ENCODE measurements around the gene PATJ.
"Not testable (repeated sequence)": the region's sequence is repeated elsewhere in the genome, so short reads cannot be mapped to it uniquely, and the experiment has no call there.

Gene PATJ

GRCh38 chr1:62178372-62178771, 436.1 kb downstream of the PATJ start:
- TF ChIP-seq, protein P1, sequence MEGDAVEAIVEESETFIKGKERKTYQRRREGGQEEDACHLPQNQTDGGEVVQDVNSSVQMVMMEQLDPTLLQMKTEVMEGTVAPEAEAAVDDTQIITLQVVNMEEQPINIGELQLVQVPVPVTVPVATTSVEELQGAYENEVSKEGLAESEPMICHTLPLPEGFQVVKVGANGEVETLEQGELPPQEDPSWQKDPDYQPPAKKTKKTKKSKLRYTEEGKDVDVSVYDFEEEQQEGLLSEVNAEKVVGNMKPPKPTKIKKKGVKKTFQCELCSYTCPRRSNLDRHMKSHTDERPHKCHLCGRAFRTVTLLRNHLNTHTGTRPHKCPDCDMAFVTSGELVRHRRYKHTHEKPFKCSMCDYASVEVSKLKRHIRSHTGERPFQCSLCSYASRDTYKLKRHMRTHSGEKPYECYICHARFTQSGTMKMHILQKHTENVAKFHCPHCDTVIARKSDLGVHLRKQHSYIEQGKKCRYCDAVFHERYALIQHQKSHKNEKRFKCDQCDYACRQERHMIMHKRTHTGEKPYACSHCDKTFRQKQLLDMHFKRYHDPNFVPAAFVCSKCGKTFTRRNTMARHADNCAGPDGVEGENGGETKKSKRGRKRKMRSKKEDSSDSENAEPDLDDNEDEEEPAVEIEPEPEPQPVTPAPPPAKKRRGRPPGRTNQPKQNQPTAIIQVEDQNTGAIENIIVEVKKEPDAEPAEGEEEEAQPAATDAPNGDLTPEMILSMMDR (IDR thresholded peaks at IDR 0.05; ENCODE audit: low read depth, low read length), result no peak
- DNase-seq (ENCODE audit: extremely low read depth, low read depth), result no peak

- DNase-seq (ENCODE audit: extremely low read depth, low read depth), result not testable (repeated sequence)
Measured at GRCh38 chr1:62180054-62180453, 437.8 kb downstream of the PATJ start.

DNA sequence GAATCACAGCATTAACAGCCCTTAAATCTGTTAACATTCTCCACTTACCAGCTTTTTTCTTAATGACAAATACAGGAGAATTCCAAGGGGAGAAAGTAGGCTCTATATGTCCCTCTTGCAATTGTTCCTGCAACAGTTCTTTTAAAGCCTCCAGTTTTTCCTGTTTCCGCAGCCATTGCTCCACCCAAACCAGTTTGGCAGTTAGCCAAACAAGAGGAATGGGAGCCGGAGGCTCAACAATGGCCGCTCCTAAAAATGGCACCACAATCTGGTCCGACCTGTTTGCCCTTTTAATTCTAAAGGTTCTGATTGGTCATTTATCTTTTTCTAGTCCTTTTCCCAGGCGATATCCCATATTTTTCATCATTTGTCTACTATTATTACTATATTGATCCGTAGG, 438.4 kb downstream of the PATJ start:
- TF ChIP-seq, protein P1 (IDR thresholded peaks at IDR 0.05; ENCODE audit: low read depth, low read length), result no peak
- DNase-seq (ENCODE audit: extremely low read depth, low read depth), result no peak

DNA sequence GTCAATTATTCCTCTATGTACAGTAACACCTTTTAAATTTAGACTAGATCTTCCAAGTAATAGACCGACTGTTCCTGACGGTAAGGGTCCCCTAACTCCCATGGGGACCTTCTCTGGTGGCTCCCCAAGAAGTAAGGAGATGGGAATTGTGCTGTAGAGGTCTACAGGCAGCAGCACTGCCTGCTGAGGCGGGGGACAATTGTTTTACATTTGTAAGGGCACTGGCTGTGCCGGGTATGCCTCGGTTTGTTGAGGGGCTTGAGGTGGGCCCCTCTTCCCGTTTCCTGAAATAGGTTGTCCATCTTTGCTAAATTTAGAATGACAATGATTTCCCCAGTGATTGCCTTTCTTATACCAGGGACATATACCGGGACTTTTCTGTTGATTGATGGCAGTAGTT, 439.3 kb downstream of the PATJ start:
- TF ChIP-seq, protein P1 (IDR thresholded peaks at IDR 0.05; ENCODE audit: low read depth, low read length), result no peak
- no peak for DNase-seq (ENCODE audit: extremely low read depth, low read depth)

DNA sequence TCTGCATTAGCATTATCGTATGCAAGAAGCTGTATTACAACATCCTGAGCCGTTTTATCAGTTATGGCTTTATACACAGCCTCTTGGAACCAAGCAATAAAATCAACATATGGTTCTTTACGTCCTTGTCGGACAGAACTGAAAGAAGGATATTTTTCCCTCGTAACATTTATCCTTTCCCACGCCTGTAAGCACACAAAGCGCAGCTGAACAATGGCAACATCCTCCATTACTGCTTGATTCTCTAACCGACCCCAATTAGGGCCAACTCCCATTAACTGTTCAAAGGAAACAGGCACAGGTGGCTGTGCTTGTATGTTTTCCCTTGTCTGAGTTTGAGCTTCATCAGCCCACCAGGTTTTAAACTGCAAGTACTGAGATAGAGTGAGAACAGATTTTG, 439.9 kb downstream of the PATJ start:
- DNase-seq (ENCODE audit: extremely low read depth, low read depth), result not testable (repeated sequence)

DNA sequence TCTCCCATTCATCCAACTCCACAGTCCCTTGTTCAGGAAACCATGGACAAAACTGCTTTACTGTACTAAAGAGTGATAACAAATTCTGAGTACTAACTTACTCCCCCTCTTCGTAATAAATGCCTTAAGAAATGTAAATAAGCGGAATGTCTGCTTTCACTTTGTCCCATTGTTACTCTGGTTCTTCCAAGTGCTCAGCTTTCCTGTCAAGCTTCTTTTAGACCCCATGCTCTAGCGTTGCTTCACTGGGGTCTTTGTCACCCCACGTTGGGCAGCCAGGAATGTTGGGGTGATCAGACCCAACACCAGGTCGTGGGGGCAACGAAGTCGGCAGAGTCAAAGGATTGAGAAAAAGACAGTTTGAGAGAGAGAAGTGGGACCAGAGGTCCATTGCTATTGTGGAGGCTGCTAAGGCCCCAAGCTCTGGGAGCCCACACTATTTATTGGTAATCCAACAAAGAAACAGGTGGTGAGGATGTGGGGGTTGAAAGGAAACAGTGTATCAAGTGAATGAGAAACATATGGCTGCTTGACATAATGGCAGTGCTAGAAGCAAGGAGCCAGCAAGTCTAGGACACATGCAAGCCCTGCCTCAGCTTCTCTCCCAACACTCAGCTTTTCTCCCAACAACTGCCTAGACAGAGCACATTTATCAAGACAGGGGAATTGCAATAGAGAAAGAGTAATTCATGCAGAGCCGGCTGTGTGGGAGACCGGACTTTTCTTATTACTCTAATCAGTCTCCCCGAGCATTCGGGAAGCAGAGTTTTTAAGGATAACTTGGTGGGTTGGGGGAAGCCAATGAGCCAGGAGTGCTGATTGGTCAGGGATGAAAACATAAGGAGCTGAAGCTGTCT, 441.1 kb downstream of the PATJ start:
- DNase-seq (ENCODE audit: extremely low read depth, low read depth), result not testable (repeated sequence)

GRCh38 chr1:62184336-62184735, 442.1 kb downstream of the PATJ start:
- no peak for DNase-seq (ENCODE audit: extremely low read depth, low read depth)
- TF ChIP-seq, protein P1 (IDR thresholded peaks at IDR 0.05; ENCODE audit: low read depth, low read length), result no peak

- not testable (repeated sequence) for DNase-seq (ENCODE audit: extremely low read depth, low read depth)
Measured at GRCh38 chr1:62185233-62185632, 443.0 kb downstream of the PATJ start.

DNA sequence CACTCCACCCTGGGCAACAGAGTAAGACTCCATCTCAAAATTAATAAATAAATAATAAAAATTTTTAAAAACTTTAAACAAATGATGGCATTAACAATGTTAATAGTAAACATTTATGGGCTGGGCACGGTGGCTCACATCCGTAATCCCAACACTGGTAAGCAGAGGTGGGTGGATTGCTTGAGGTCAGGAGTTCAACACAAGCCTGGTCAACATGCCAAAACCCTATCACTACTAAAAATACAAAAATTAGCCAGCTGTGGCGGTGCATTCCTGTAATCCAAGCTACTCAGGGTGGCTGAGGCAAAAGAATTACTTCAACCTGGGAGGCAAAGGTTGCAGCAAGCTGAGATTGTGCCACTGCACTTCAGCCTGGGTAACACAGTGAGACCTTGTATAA, 443.4 kb downstream of the PATJ start:
- TF ChIP-seq, protein P1 (IDR thresholded peaks at IDR 0.05; ENCODE audit: low read depth, low read length), result no peak
- no peak for DNase-seq (ENCODE audit: extremely low read depth, low read depth)

Data from AG09319 (cell line).